Subcutaneous adipose tissue (tissue), 4 donors: ENCODE data around the gene RHOT1. TPM values are rescaled to one million over a fixed set of nuclear protein-coding genes. Genes with fewer than 3 reads are reported as not detected.

Experiments
- total RNA-seq, 4 donors: library from RNA; depleted of rRNA; stranded (reverse); fragments of >200 nt; gene quantifications; one replicate each; pipeline ENCODE4 v1.1.0, GENCODE V29; 2016
- TF ChIP-seq, protein P1 (sequence below): fragments of 450-650 bp; IDR thresholded peaks from one replicate; pipeline ENCODE4 v1.5.1; 2016; ENCODE audit warnings: low read depth, mild to moderate bottlenecking, control low read depth, antibody characterized with exemption, moderate library complexity

The RHOT1 gene
- total RNA-seq, 4 donors from 2014 or later: 56.6 to 112 (median 67.5) TPM

DNA sequence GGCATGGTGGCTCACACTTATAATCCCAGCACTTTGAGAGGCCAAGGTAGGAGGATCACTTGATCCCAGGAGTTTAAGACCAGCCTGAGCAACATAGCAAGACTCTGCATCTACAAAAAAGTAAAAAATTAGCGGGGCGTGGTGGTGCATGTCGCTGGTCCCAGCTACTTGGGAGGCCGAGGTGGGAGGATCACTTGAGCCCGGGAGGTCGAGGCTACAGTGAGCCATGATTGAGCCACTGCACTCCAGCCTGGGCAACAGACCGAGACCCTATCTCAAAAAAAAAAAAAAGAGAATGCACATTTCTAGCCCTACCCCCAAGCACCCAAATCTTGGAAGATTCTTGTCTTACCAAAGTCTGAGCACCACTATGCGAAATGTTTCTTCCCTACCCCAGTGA lies 15.6 kb upstream of the RHOT1 start:
- TF ChIP-seq, protein P1, sequence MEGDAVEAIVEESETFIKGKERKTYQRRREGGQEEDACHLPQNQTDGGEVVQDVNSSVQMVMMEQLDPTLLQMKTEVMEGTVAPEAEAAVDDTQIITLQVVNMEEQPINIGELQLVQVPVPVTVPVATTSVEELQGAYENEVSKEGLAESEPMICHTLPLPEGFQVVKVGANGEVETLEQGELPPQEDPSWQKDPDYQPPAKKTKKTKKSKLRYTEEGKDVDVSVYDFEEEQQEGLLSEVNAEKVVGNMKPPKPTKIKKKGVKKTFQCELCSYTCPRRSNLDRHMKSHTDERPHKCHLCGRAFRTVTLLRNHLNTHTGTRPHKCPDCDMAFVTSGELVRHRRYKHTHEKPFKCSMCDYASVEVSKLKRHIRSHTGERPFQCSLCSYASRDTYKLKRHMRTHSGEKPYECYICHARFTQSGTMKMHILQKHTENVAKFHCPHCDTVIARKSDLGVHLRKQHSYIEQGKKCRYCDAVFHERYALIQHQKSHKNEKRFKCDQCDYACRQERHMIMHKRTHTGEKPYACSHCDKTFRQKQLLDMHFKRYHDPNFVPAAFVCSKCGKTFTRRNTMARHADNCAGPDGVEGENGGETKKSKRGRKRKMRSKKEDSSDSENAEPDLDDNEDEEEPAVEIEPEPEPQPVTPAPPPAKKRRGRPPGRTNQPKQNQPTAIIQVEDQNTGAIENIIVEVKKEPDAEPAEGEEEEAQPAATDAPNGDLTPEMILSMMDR: no peak

DNA sequence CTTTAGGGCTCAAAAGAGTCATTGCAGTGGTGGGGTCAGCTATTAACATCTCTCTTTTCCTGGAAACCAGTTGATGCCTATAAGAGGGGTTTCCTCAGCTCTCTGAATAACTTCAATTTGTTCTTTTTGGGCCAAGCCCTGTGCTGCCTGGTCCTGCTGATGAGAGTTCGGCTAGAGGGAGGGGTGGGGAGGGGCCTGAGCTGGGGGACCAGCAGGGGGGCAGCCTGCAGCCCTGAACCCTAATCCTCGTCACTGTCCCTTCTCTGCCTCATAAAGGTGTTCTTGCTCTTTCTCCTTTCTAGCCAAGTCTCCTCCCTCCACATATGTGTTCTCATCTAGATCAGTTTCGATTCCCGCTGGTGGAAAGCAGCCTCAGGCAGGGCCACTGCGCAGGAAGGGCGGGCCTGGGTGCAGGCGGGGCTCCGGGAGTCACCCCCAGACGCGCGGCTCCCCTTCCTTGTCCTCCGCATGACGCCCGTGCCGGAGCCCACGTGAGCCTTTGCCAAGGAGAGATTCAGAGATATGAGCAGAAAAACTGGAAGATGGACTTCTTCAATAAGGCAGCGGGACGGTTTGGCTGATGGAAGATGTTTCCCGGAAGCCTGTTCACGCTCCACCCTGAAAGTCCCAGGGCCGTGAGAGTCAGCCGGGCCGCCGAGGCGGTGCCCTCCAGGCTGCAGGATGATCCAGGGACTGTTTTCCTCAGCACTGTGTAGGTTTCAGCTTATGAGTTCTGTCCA lies 15.0 kb upstream of the RHOT1 start:
- TF ChIP-seq, protein P1: no peak

DNA sequence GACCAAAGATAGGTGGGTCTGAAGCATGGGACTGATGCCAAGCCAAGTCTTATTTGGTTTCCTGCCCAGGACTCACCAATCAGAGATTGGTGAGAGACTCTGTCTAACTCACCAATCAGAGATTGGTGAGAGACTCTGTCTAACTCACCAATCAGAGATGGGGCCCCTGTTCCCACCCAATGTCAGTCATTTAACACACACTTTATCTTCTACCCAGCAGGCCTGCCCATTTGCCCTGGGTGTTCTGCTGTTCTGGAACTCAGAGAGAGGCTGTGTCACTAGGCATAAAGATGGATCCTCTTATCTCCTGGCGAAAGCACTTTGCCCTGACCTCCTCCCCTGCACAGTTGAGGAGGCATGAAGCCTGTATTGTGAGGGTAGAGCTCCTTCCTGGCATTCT lies 5.4 kb upstream of the RHOT1 start:
- TF ChIP-seq, protein P1: no peak

DNA sequence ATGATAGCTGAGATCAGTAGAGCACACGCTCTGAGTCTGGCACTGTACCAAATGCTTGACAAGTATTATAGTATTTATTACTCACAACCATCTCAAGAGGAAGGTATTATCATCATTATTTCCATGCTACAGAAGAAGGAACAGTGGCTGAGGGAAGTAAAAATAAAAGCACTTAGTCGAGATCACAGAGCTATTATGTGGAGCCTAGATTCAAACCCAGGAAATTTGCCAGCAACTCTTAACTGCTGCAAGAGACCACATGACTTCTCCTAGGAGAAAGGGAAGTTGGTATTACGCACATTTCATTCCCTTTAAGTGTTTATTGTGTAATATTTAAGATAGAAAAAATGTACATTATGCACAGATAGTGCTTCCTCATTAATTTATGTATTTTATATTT lies 1.0 kb upstream of the RHOT1 start:
- TF ChIP-seq, protein P1: no peak

DNA sequence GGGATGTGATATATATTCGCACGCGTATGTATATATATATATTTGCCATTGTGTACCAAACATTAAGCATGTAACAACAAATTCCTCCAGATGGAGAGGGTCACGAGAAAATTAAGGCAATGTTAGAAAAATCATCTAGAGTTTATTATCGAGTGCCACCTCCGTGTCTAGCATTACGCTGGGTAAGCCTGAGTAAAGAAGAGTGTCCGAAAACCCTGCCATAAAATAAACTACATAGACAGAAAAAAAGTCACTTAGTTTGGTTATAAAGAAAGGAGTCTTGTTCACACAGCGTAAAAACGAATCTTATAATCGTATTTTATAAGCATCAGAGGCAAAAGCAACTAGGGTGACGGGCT lies 644 bp upstream of the RHOT1 start:
- TF ChIP-seq, protein P1: no peak

DNA sequence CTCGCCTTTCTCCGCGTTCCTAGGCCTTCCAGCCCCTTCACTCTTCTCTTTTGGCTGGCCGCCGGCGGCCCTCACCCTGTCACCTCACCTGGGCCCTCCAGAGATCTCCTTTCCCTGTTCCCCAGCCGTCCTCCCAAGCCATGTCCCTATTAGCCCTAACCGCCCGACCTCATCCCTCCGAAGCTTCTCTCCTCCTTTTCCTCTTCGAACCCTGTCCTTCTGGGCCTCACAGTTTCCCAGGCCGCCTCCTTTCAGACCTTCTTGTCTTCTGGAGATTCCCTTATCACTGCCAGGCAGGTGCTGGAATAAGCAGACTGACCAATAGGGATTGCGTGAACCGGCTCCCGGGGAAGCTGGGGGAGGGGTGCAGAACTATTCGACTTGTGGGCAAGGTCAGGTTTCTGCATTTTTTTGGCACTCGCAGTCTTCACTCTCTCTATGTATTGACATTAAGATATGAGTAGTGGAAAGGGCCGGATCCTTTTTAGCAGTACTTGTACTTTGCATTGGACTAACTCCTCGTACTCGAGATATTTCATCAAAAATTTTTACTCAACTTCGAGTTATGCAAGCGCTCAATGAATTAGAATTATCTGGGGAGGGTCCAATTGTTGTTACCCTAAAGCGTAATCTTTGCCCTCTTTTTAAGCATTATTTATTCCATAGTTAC lies 690 bp downstream of the RHOT1 start:
- TF ChIP-seq, protein P1: no peak

DNA sequence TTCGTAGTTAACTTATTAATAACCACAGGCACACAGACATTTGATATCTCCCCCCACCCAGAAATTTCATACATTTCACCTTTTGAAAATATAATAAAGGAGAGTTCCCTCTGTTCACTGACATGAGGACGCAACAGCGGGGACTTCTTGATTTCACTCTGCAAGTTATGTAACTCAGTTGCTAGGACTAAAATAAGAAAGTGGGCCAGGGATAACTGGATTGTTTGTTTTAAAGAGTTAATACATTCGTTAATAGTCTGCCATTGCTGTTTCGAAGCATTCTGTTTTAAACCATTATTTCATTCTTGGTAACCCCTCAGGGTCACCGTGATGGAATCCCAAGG lies 1.2 kb downstream of the RHOT1 start:
- TF ChIP-seq, protein P1: no peak
